Activated T-cell treated with anti-CD3 and anti-CD28 coated beads for 24 hours (primary cell): ENCODE measurements around the gene B3GNT7.
"Not testable (repeated sequence)": the region's sequence is repeated elsewhere in the genome, so short reads cannot be mapped to it uniquely, and the experiment has no call there.

Experiments
- DNase-seq: peaks from one replicate; pipeline ENCODE4 v3.0.0-alpha.2; 2020; ENCODE audit warnings: low read depth

B3GNT7 gene

DNA sequence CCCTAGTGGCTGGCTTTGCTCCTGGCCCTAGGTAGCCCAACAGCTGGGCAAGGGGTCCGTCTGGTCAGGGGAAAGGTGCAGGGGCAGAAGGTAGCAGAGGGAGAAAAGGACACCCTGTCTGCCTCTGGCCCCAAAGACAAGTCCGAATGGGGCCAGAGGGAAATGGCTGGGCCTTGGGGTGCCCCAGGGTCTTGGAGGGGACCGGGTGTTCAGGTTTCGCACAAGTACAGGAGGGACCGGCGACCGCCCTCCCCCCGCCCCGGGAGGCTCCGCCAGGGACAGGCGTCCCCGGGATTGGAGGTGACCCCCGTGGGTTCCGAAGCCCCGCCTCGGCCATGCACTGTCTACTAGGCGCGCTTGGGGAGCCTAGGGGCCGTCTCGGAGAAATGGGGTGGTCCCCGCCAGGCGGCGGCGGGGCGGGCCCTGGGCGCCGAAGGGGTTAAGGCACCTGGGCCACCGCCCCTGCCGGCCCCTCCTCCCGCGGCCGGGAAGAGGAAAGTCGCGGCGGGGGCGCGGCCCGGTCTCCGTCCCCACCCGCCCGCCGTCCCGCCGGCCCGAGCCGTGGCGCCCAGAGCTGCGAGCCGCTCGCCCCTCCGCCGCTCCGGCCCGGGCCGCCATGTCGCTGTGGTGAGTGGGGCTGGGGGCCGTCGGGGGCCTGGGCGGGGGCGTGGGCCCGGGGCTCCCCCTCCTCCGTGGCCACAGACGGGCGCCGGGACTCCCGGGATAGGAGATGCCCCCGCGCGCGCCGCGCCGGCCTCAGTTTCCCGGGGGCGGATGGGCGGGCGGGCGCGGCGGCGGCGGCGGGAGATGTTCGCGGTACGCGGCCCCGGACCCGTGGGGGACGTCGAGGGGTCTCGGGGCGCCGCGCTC, at the start of gene B3GNT7:
TSS of gene B3GNT7 (plus strand) at position 523 of the 870 bp plus-strand sequence. CDS start at position 617, 94 bp downstream.
- DNase-seq, result no peak

- no peak for DNase-seq
These were observed 48.4 kb upstream of the B3GNT7 start for GRCh38 chr2:231347081-231347480.

GRCh38 chr2:231347638-231348037, 47.9 kb upstream of the B3GNT7 start:
- DNase-seq, result no peak

- DNase-seq, result no peak
These were observed 47.3 kb upstream of the B3GNT7 start for GRCh38 chr2:231348173-231348572.

GRCh38 chr2:231348704-231349373, 46.7 kb upstream of the B3GNT7 start:
- DNase-seq, result no peak

GRCh38 chr2:231349374-231349735, 46.2 kb upstream of the B3GNT7 start:
- DNase-seq, result not testable (repeated sequence)

GRCh38 chr2:231351648-231352047, 43.9 kb upstream of the B3GNT7 start:
- DNase-seq, result no peak

GRCh38 chr2:231353469-231353868, 42.0 kb upstream of the B3GNT7 start:
- no peak for DNase-seq

- no peak for DNase-seq
These were observed 39.7 kb upstream of the B3GNT7 start for GRCh38 chr2:231355508-231356465.

- no peak for DNase-seq
These were observed 39.1 kb upstream of the B3GNT7 start for GRCh38 chr2:231356466-231356844.

- no peak for DNase-seq
These were observed 38.5 kb upstream of the B3GNT7 start for GRCh38 chr2:231357048-231357447.

GRCh38 chr2:231357931-231358330, 37.6 kb upstream of the B3GNT7 start:
- no peak for DNase-seq

DNA sequence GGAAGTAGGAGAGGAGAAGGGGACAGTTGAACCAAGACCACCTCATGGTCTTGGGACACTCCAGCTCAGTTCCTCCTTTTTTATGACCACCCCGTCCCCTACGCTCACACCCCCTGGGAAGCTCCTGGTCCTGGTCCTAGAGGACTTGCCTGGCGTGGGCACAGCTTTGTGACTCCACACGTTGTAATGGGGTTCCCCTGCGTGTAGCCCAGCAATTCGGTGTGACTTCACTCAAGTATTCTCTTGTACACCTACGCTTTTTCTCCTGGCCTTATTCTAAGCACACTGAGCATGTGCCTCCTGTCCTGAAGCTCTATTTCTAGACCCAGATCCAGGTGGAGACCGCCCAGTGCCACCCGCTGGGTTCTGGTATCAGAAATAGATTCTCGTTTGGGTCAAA, 36.1 kb upstream of the B3GNT7 start:
- no peak for DNase-seq

- DNase-seq, result no peak
These were observed 35.6 kb upstream of the B3GNT7 start for GRCh38 chr2:231359948-231360347.

DNA sequence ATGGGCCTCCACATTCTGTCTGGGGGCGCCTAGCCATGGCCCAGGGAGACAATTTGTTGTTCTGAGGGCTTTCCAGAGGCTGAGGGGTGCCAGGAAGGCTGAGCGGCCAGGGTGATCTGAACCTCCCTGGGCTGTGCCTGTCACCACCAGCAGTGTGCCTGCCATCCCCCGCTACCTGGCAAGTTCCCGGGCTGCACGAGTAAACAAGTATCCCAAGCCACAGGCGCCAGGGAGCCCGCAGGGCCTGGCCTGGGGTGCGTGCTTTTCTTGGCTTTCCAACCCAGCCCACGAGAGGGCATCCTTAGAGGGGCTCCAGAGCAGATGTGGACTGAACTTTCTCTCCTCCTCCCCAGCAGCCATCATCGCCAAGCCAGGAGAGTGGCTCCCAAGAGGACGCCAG, 35.1 kb upstream of the B3GNT7 start:
- DNase-seq, result no peak

- no peak for DNase-seq
These were observed 34.6 kb upstream of the B3GNT7 start for GRCh38 chr2:231360881-231361371.

DNA sequence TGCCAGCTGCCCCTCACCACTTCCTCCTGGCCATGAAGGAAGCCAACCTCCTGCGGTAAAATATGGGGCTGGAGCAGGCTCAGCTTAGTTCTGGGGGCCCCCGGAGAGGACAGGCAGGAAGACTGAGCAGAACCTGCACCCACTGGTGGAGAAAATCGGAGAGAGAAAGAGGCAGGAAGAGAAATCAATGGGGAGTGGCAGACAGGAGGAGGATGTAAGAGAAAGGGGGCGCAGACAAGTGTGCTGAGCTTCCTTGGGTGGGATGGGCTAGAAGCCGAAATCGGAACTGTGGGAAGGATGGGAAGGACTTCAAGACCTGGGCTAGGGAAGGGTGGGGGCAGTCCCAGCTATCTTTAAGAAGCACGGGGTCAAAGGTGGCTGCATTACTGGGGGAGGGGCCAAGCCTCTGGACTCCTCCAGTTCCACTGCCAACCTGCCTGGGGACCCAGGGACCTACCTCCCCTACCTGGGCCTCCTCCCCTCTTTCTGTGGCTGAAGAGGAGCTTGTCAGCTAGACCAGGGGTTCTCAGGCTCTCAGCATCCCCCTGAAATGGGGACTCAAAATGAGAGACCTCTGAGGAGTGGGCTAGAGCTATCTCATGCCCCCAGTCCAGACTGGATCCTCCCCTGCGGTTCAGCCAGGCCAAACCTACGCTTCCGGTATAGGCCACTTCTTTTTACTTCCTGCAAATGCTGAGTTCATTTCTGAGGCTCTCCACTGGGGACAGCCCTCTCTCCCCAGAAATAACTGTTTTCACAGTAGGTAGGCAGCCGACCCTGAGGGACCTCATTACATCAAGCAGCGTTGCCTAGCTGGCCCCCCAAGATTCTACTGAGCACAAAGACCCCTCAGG, 33.6 kb upstream of the B3GNT7 start:
- no peak for DNase-seq

GRCh38 chr2:231362555-231363184, 32.8 kb upstream of the B3GNT7 start:
- DNase-seq, result no peak

GRCh38 chr2:231364061-231364460, 31.4 kb upstream of the B3GNT7 start:
- DNase-seq, result no peak

GRCh38 chr2:231364961-231365810, 30.3 kb upstream of the B3GNT7 start:
- no peak for DNase-seq
